ENCODE data around the gene ATM.

ATM gene

GRCh38 chr11:108302121-108302785, 79.4 kb downstream of the ATM start:
- no peak overlapping the region for H3K9ac ChIP-seq (ENCODE audit: low read depth, low read length)
- H3K27me3 ChIP-seq (ENCODE audit: control insufficient read depth, insufficient read depth, low read length) = no peaks in the 10 kb centered on the region
- no peak overlapping the region for H3K4me3 ChIP-seq (ENCODE audit: low read depth, low read length)
- no peaks in the 10 kb centered on the region for H3K36me3 ChIP-seq (ENCODE audit: control insufficient read depth, insufficient read depth, low read length)
- H3K9me3 ChIP-seq (ENCODE audit: control insufficient read depth, insufficient read depth, low read length) = no peaks in the 10 kb centered on the region
- no peaks in the 10 kb centered on the region for H3K4me1 ChIP-seq (ENCODE audit: control insufficient read depth, insufficient read depth, low read length)

- no peak overlapping the region for H3K9ac ChIP-seq (ENCODE audit: low read depth, low read length)
- H3K4me1 ChIP-seq (ENCODE audit: control insufficient read depth, insufficient read depth, low read length) = no peaks in the 10 kb centered on the region
Measured at GRCh38 chr11:108307751-108308150, 84.9 kb downstream of the ATM start.

GRCh38 chr11:108313444-108313843, 90.6 kb downstream of the ATM start:
- no peak overlapping the region for H3K4me3 ChIP-seq (ENCODE audit: low read depth, low read length)
- H3K36me3 ChIP-seq (ENCODE audit: control insufficient read depth, insufficient read depth, low read length) = no peaks in the 10 kb centered on the region
- no peak overlapping the region for H3K9ac ChIP-seq (ENCODE audit: low read depth, low read length)
- no peaks in the 10 kb centered on the region for H3K27me3 ChIP-seq (ENCODE audit: control insufficient read depth, insufficient read depth, low read length)
- H3K4me1 ChIP-seq (ENCODE audit: control insufficient read depth, insufficient read depth, low read length) = no peaks in the 10 kb centered on the region
- no peaks in the 10 kb centered on the region for H3K9me3 ChIP-seq (ENCODE audit: control insufficient read depth, insufficient read depth, low read length)

More at GRCh38 chr11:108307751-108308150, 84.9 kb downstream of the ATM start:
- H3K4me3 ChIP-seq (ENCODE audit: low read depth, low read length) = no peak overlapping the region
- H3K9me3 ChIP-seq (ENCODE audit: control insufficient read depth, insufficient read depth, low read length) = no peaks in the 10 kb centered on the region
- H3K36me3 ChIP-seq (ENCODE audit: control insufficient read depth, insufficient read depth, low read length) = no peaks in the 10 kb centered on the region
- H3K27me3 ChIP-seq (ENCODE audit: control insufficient read depth, insufficient read depth, low read length) = no peaks in the 10 kb centered on the region

- no peak overlapping the region for H3K9ac ChIP-seq (ENCODE audit: low read depth, low read length)
- H3K4me1 ChIP-seq (ENCODE audit: control insufficient read depth, insufficient read depth, low read length) = no peaks in the 10 kb centered on the region
- H3K4me3 ChIP-seq (ENCODE audit: low read depth, low read length) = no peak overlapping the region
- H3K9me3 ChIP-seq (ENCODE audit: control insufficient read depth, insufficient read depth, low read length) = no peaks in the 10 kb centered on the region
- peaks cover 3% of the 10 kb centered on the region for H3K36me3 ChIP-seq (ENCODE audit: control insufficient read depth, insufficient read depth, low read length)
- no peaks in the 10 kb centered on the region for H3K27me3 ChIP-seq (ENCODE audit: control insufficient read depth, insufficient read depth, low read length)
Measured at GRCh38 chr11:108316061-108316460, 93.2 kb downstream of the ATM start.

- peaks cover 3% of the 10 kb centered on the region for H3K36me3 ChIP-seq (ENCODE audit: control insufficient read depth, insufficient read depth, low read length)
- H3K9me3 ChIP-seq (ENCODE audit: control insufficient read depth, insufficient read depth, low read length) = no peaks in the 10 kb centered on the region
- no peaks in the 10 kb centered on the region for H3K27me3 ChIP-seq (ENCODE audit: control insufficient read depth, insufficient read depth, low read length)
- H3K9ac ChIP-seq (ENCODE audit: low read depth, low read length) = no peak overlapping the region
- no peaks in the 10 kb centered on the region for H3K4me1 ChIP-seq (ENCODE audit: control insufficient read depth, insufficient read depth, low read length)
- H3K4me3 ChIP-seq (ENCODE audit: low read depth, low read length) = no peak overlapping the region
Measured at GRCh38 chr11:108319541-108320145, 96.8 kb downstream of the ATM start.

GRCh38 chr11:108322666-108323065, 99.8 kb downstream of the ATM start:
- no peaks in the 10 kb centered on the region for H3K4me1 ChIP-seq (ENCODE audit: control insufficient read depth, insufficient read depth, low read length)
- H3K9ac ChIP-seq (ENCODE audit: low read depth, low read length) = no peak overlapping the region
- H3K9me3 ChIP-seq (ENCODE audit: control insufficient read depth, insufficient read depth, low read length) = no peaks in the 10 kb centered on the region
- no peaks in the 10 kb centered on the region for H3K27me3 ChIP-seq (ENCODE audit: control insufficient read depth, insufficient read depth, low read length)
- H3K36me3 ChIP-seq (ENCODE audit: control insufficient read depth, insufficient read depth, low read length) = peaks cover 3% of the 10 kb centered on the region
- H3K4me3 ChIP-seq (ENCODE audit: low read depth, low read length) = no peak overlapping the region

GRCh38 chr11:108324587-108324986, 101.7 kb downstream of the ATM start:
- Histone ChIP-seq H3K9me3 (ENCODE audit: control insufficient read depth, insufficient read depth, low read length) (no peaks in the 10 kb centered on the region), H3K9ac (ENCODE audit: low read depth, low read length) (no peak overlapping the region), H3K27me3 (ENCODE audit: control insufficient read depth, insufficient read depth, low read length) (no peaks in the 10 kb centered on the region), H3K4me3 (ENCODE audit: low read depth, low read length) (no peak overlapping the region), H3K4me1 (ENCODE audit: control insufficient read depth, insufficient read depth, low read length) (no peaks in the 10 kb centered on the region), H3K36me3 (ENCODE audit: control insufficient read depth, insufficient read depth, low read length) (peaks cover 3% of the 10 kb centered on the region)

- H3K9me3 ChIP-seq (ENCODE audit: control insufficient read depth, insufficient read depth, low read length) = no peaks in the 10 kb centered on the region
- H3K4me3 ChIP-seq (ENCODE audit: low read depth, low read length) = no peak overlapping the region
- H3K27me3 ChIP-seq (ENCODE audit: control insufficient read depth, insufficient read depth, low read length) = no peaks in the 10 kb centered on the region
- H3K9ac ChIP-seq (ENCODE audit: low read depth, low read length) = no peak overlapping the region
- no peaks in the 10 kb centered on the region for H3K4me1 ChIP-seq (ENCODE audit: control insufficient read depth, insufficient read depth, low read length)
- H3K36me3 ChIP-seq (ENCODE audit: control insufficient read depth, insufficient read depth, low read length) = no peaks in the 10 kb centered on the region
Measured at GRCh38 chr11:108333403-108333899, 110.6 kb downstream of the ATM start.

- no peak overlapping the region for H3K9ac ChIP-seq (ENCODE audit: low read depth, low read length)
- H3K4me1 ChIP-seq (ENCODE audit: control insufficient read depth, insufficient read depth, low read length) = peaks cover 15% of the 10 kb centered on the region
- no peaks in the 10 kb centered on the region for H3K36me3 ChIP-seq (ENCODE audit: control insufficient read depth, insufficient read depth, low read length)
- no peak overlapping the region for H3K4me3 ChIP-seq (ENCODE audit: low read depth, low read length)
- H3K9me3 ChIP-seq (ENCODE audit: control insufficient read depth, insufficient read depth, low read length) = no peaks in the 10 kb centered on the region
- H3K27me3 ChIP-seq (ENCODE audit: control insufficient read depth, insufficient read depth, low read length) = no peaks in the 10 kb centered on the region
Measured at GRCh38 chr11:108338750-108339149, 115.9 kb downstream of the ATM start.

- no peak overlapping the region for H3K4me3 ChIP-seq (ENCODE audit: low read depth, low read length)
- H3K36me3 ChIP-seq (ENCODE audit: control insufficient read depth, insufficient read depth, low read length) = no peaks in the 10 kb centered on the region
- H3K4me1 ChIP-seq (ENCODE audit: control insufficient read depth, insufficient read depth, low read length) = peaks cover 15% of the 10 kb centered on the region
- no peak overlapping the region for H3K9ac ChIP-seq (ENCODE audit: low read depth, low read length)
- H3K27me3 ChIP-seq (ENCODE audit: control insufficient read depth, insufficient read depth, low read length) = no peaks in the 10 kb centered on the region
- H3K9me3 ChIP-seq (ENCODE audit: control insufficient read depth, insufficient read depth, low read length) = no peaks in the 10 kb centered on the region
Measured at GRCh38 chr11:108340973-108341372, 118.1 kb downstream of the ATM start.

- Histone ChIP-seq H3K9me3 (ENCODE audit: control insufficient read depth, insufficient read depth, low read length) (no peaks in the 10 kb centered on the region), H3K4me1 (ENCODE audit: control insufficient read depth, insufficient read depth, low read length) (peaks cover 15% of the 10 kb centered on the region), H3K4me3 (ENCODE audit: low read depth, low read length) (no peak overlapping the region), H3K9ac (ENCODE audit: low read depth, low read length) (no peak overlapping the region), H3K36me3 (ENCODE audit: control insufficient read depth, insufficient read depth, low read length) (no peaks in the 10 kb centered on the region), H3K27me3 (ENCODE audit: control insufficient read depth, insufficient read depth, low read length) (no peaks in the 10 kb centered on the region)
Measured at GRCh38 chr11:108341654-108342053, 118.8 kb downstream of the ATM start.

- no peaks in the 10 kb centered on the region for H3K36me3 ChIP-seq (ENCODE audit: control insufficient read depth, insufficient read depth, low read length)
Measured at GRCh38 chr11:108343714-108344113, 120.8 kb downstream of the ATM start.

More at GRCh38 chr11:108343714-108344113, 120.8 kb downstream of the ATM start:
- no peaks in the 10 kb centered on the region for H3K9me3 ChIP-seq (ENCODE audit: control insufficient read depth, insufficient read depth, low read length)
- no peak overlapping the region for H3K9ac ChIP-seq (ENCODE audit: low read depth, low read length)
- H3K4me3 ChIP-seq (ENCODE audit: low read depth, low read length) = no peak overlapping the region
- no peaks in the 10 kb centered on the region for H3K27me3 ChIP-seq (ENCODE audit: control insufficient read depth, insufficient read depth, low read length)
- H3K4me1 ChIP-seq (ENCODE audit: control insufficient read depth, insufficient read depth, low read length) = peaks cover 15% of the 10 kb centered on the region

Data from iPS-15b (cell line).